ENCODE data around the gene ADAM12.
"Not testable (repeated sequence)": the region's sequence is repeated elsewhere in the genome, so short reads cannot be mapped to it uniquely, and the experiment has no call there.

The ADAM12 gene

DNA sequence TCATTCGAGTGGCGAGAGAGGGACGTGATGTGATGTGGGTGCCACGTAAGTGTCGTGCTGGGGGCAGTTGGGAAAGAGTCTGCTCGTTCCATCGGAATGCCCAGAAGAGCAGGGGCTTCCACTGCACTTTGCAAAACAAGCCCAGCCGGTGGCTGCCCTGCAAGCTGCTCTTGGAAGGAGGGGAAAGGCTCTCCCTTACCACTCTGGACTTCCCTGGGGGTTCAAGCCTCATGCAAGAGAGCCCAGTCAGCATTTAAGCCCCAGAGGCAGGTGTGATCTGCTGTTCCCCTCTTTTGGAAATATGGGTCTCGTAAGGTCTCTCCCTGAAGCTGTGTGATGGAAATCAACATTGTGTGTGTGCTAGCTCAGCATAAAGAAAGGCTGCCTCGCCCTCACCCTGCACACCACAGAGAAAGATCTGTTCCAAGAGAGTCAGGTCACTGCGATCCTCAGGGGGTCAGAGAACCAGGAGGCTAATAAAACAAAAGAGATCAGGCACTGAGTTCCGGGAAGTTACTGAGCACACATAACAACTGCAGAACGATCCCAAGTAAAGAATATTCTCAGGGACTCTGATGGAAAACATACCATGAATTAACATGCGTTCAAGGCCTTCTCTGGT lies 212.5 kb downstream of the ADAM12 start:
- TF ChIP-seq CSDC2 (CRISPR knock-in tag; IDR thresholded peaks at IDR 0.05) (no peak), TOX (CRISPR knock-in tag; IDR thresholded peaks at IDR 0.05; ENCODE audit: borderline replicate concordance) (no peak), ISL1 (CRISPR knock-in tag; IDR thresholded peaks at IDR 0.05) (no peak), ZFP30 (CRISPR knock-in tag; IDR thresholded peaks at IDR 0.05) (no peak), ZNF565 (CRISPR knock-in tag; conservative IDR thresholded peaks at IDR 0.05; ENCODE audit: low read depth) (no peak), CREB5 (CRISPR knock-in tag; IDR thresholded peaks at IDR 0.05; ENCODE audit: low read depth) (no peak), ESRRG (CRISPR knock-in tag; IDR thresholded peaks at IDR 0.05) (no peak), SNAI2 (CRISPR knock-in tag; IDR thresholded peaks at IDR 0.05) (no peak), OSR1 (CRISPR knock-in tag; IDR thresholded peaks at IDR 0.05) (no peak)
- ATAC-seq, result no peak

GRCh38 chr10:126172755-126173154 lies 215.5 kb downstream of the ADAM12 start:
- not testable (repeated sequence) for ATAC-seq

DNA sequence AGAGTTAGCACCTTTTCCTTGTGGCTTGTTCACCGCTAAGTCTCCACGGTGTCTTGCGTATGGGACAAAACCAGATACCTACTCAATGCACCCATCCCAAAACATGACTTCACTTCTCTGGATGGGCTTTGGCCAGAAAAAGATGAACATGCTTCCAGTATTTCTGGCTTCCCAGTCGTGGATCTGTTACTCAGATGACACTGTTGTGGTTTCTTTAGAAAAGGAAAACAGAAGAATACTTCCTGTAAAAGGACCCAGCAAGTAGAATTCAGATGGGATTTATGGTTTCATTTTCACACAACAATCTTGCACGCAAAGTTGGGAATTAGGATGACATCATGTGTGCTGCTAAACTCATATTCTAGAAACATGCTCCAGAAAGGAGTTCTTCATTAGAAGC lies 216.7 kb downstream of the ADAM12 start:
- peak; percentile 37; the same call in 2 of the 3 replicates for ATAC-seq
- no peak for TF ChIP-seq PATZ1 (CRISPR knock-in tag; IDR thresholded peaks at IDR 0.05; ENCODE audit: borderline replicate concordance)

DNA sequence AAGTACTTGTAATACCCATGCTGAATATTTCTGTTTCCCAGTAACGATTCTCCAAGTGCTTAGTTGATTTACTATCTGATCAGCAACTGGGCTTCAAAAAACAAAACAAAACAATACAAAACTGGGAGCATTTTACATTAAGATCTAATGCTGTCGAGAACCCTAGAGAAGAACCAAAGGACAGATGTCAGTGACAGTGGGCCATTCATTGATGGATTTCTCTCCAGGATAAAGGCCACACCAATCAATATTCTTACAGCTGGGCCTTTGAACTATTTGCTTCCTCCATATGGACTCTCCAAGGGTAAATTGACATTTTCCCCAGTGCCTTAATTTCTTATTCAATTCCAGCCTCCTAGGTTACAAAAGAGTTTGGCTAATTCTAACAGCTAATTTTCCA lies 217.5 kb downstream of the ADAM12 start:
- TF ChIP-seq, protein P1, sequence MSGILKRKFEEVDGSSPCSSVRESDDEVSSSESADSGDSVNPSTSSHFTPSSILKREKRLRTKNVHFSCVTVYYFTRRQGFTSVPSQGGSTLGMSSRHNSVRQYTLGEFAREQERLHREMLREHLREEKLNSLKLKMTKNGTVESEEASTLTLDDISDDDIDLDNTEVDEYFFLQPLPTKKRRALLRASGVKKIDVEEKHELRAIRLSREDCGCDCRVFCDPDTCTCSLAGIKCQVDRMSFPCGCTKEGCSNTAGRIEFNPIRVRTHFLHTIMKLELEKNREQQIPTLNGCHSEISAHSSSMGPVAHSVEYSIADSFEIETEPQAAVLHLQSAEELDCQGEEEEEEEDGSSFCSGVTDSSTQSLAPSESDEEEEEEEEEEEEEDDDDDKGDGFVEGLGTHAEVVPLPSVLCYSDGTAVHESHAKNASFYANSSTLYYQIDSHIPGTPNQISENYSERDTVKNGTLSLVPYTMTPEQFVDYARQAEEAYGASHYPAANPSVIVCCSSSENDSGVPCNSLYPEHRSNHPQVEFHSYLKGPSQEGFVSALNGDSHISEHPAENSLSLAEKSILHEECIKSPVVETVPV (CRISPR knock-in tag; IDR thresholded peaks at IDR 0.05), result no peak
- no peak for TF ChIP-seq ESRRG (CRISPR knock-in tag; IDR thresholded peaks at IDR 0.05)
- no peak for TF ChIP-seq GLIS3 (CRISPR knock-in tag; IDR thresholded peaks at IDR 0.05)
- no peak for TF ChIP-seq OSR1 (CRISPR knock-in tag; IDR thresholded peaks at IDR 0.05)
- no peak for ATAC-seq

- ATAC-seq, result no peak
- no peak for TF ChIP-seq ZNF8 (CRISPR knock-in tag; IDR thresholded peaks at IDR 0.05)
- no peak for TF ChIP-seq RARB (CRISPR knock-in tag; IDR thresholded peaks at IDR 0.05)
- no peak for TF ChIP-seq BACH2 (CRISPR knock-in tag; IDR thresholded peaks at IDR 0.05; ENCODE audit: borderline replicate concordance)
These were observed 217.9 kb downstream of the ADAM12 start for GRCh38 chr10:126170371-126170770.

- ATAC-seq, result no peak
- TF ChIP-seq ZNF8 (CRISPR knock-in tag; IDR thresholded peaks at IDR 0.05) (no peak), TOX (CRISPR knock-in tag; IDR thresholded peaks at IDR 0.05; ENCODE audit: borderline replicate concordance) (no peak), BACH2 (CRISPR knock-in tag; IDR thresholded peaks at IDR 0.05; ENCODE audit: borderline replicate concordance) (no peak), ZNF565 (CRISPR knock-in tag; conservative IDR thresholded peaks at IDR 0.05; ENCODE audit: low read depth) (no peak), CREB5 (CRISPR knock-in tag; IDR thresholded peaks at IDR 0.05; ENCODE audit: low read depth) (no peak), CSDC2 (CRISPR knock-in tag; IDR thresholded peaks at IDR 0.05) (no peak), ISL1 (CRISPR knock-in tag; IDR thresholded peaks at IDR 0.05) (no peak), ZNF70 (CRISPR knock-in tag; IDR thresholded peaks at IDR 0.05) (no peak), ZFP30 (CRISPR knock-in tag; IDR thresholded peaks at IDR 0.05) (no peak), SNAI2 (CRISPR knock-in tag; IDR thresholded peaks at IDR 0.05) (no peak), POU6F1 (CRISPR knock-in tag; IDR thresholded peaks at IDR 0.05; ENCODE audit: borderline replicate concordance, low read depth) (no peak), GLIS3 (CRISPR knock-in tag; IDR thresholded peaks at IDR 0.05) (no peak), ZFP3 (CRISPR knock-in tag; IDR thresholded peaks at IDR 0.05) (no peak), ARNTL (CRISPR knock-in tag; IDR thresholded peaks at IDR 0.05; ENCODE audit: borderline replicate concordance, low read depth) (no peak)
- TF ChIP-seq, protein P2, sequence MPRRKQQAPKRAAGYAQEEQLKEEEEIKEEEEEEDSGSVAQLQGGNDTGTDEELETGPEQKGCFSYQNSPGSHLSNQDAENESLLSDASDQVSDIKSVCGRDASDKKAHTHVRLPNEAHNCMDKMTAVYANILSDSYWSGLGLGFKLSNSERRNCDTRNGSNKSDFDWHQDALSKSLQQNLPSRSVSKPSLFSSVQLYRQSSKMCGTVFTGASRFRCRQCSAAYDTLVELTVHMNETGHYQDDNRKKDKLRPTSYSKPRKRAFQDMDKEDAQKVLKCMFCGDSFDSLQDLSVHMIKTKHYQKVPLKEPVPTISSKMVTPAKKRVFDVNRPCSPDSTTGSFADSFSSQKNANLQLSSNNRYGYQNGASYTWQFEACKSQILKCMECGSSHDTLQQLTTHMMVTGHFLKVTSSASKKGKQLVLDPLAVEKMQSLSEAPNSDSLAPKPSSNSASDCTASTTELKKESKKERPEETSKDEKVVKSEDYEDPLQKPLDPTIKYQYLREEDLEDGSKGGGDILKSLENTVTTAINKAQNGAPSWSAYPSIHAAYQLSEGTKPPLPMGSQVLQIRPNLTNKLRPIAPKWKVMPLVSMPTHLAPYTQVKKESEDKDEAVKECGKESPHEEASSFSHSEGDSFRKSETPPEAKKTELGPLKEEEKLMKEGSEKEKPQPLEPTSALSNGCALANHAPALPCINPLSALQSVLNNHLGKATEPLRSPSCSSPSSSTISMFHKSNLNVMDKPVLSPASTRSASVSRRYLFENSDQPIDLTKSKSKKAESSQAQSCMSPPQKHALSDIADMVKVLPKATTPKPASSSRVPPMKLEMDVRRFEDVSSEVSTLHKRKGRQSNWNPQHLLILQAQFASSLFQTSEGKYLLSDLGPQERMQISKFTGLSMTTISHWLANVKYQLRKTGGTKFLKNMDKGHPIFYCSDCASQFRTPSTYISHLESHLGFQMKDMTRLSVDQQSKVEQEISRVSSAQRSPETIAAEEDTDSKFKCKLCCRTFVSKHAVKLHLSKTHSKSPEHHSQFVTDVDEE (CRISPR knock-in tag; IDR thresholded peaks at IDR 0.05), result no peak
These were observed 218.4 kb downstream of the ADAM12 start for GRCh38 chr10:126169899-126170298.
